Transverse colon (tissue), 4 donors: ENCODE results near the gene GABRB1. TPM values are rescaled to one million over a fixed set of nuclear protein-coding genes. Genes with fewer than 3 reads are reported as not detected.
"Not testable (repeated sequence)": the region's sequence is repeated elsewhere in the genome, so short reads cannot be mapped to it uniquely, and the experiment has no call there.

Source experiments
- DNase-seq: peaks from one replicate; pipeline ENCODE4 v3.0.0-alpha.2; 2019
- H3K27ac ChIP-seq, 4 donors: fragments of 200-600 bp; sonication (generic); 2 replicates each; pipeline ENCODE4 v1.5.1; 2016 to 2018; ENCODE audit warnings: inconsistent platforms in 4 of 4
- H3K27me3 ChIP-seq: fragments of 200-600 bp; sonication (generic); 2 replicates; pipeline ENCODE4 v1.5.1; 2017; ENCODE audit warnings: inconsistent platforms
- H3K36me3 ChIP-seq, 4 donors: fragments of 200-600 bp; sonication (generic); 2 replicates each; pipeline ENCODE4 v1.5.1; 2017 to 2019; ENCODE audit warnings: inconsistent platforms in 4 of 4
- H3K4me1 ChIP-seq, 4 donors: fragments of 200-600 bp; sonication (generic); 2 replicates each; pipeline ENCODE4 v1.5.1; 2017 to 2020; ENCODE audit warnings: inconsistent platforms in 4 of 4
- H3K4me3 ChIP-seq, 4 donors: fragments of 200-600 bp; sonication (generic); 1 replicate in 1 of 4; 2 replicates in 3 of 4; pipeline versions ENCODE4 v1.5.1 to v1.6.1; 2017 to 2019; ENCODE audit warnings: inconsistent platforms in 4 of 4
- H3K9me3 ChIP-seq, 2 donors: fragments of 200-600 bp; sonication (generic); 2 replicates each; pipeline ENCODE4 v1.5.1; 2017 to 2019; ENCODE audit warnings: inconsistent platforms in 2 of 2
- EP300 ChIP-seq: sonication (generic); formaldehyde crosslinking; IDR thresholded peaks from one replicate; pipeline ENCODE4 v1.6.1; 2017; ENCODE audit warnings: antibody characterized with exemption, low read depth
- POLR2A ChIP-seq: fragments of 450-650 bp; IDR thresholded peaks from one replicate; pipeline ENCODE4 v1.6.1; 2016; ENCODE audit warnings: antibody characterized with exemption, mild to moderate bottlenecking, moderate library complexity
- POLR2AphosphoS5 ChIP-seq, 3 donors: sonication (generic); formaldehyde crosslinking; IDR thresholded peaks; one replicate each; pipeline ENCODE4 v1.6.1; 2016; ENCODE audit warnings: antibody characterized with exemption in 3 of 3
- WGBS, 2 donors: methylation state at CpG; one replicate each; pipeline ENCODE4 v1.1.5; 2018; ENCODE audit warnings: low coverage in 1 of 2; 5-methylcytosine and 5-hydroxymethylcytosine counted together
- in situ Hi-C, 4 donors: fragments of 200-750 bp; cut with MboI; loops; one replicate each; pipeline versions ENCODE4 v1.15.0 to v1.15.1; 2017; ENCODE audit warnings: low sequenced_read_pairs in 3 of 4, low pct_ligation_motif_present in 1 of 4, low pct_unique_long_range_greater_than_20kb in 1 of 4
- intact Hi-C: fragments of 100-400 bp; cut with DNase I; formaldehyde crosslinking; loops from one replicate; pipeline ENCODE4 v1.15.1; 2023; ENCODE audit warnings: low total_unique reads
- total RNA-seq, 4 donors: library from RNA; depleted of rRNA; stranded (reverse); fragments of >200 nt; gene quantifications; one replicate each; pipeline ENCODE4 v1.1.0, GENCODE V29; 2016
- TF ChIP-seq, protein P1 (sequence below), 5 experiments: fragments of 200-600 bp in 3 of 5; fragments of 450-650 bp in 2 of 5; sonication (generic) in 3 of 5; IDR thresholded peaks; 1 replicate in 2 of 5; 2 replicates in 3 of 5; pipeline ENCODE4 v1.5.1; 2016 to 2017; ENCODE audit warnings: antibody characterized with exemption in 5 of 5, inconsistent platforms in 3 of 5, mild to moderate bottlenecking in 2 of 5, moderate library complexity in 1 of 5

Gene GABRB1
- total RNA-seq, 4 donors from 2014 or later = 0.14 to 19.7 (median 0.48) TPM; not detected in 1

DNA sequence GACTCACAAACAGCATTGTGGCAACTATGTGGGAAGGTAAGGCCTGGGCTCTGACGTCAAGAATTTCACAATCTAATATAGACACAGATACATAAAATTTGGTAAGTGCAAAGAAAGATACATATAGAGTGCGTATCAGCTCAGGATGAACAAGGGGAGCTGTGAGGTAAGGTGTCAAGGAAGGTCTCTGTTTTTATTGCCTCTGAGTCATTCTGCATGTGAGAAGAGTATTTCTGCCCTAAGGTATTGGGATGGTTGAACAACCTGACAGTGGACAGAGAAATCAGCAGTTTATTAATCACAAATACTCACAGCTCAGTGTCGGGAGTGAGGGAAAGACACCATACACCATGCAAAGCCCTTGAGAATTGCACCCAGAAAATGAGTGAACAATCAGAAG is 342.3 kb downstream of the GABRB1 start:
- Histone ChIP-seq H3K9me3 (no peaks in the 10 kb centered on the region), H3K4me1 (no peaks in the 10 kb centered on the region), H3K27ac (no peak overlapping the region), H3K4me3 (no peak overlapping the region), H3K36me3 (no peaks in the 10 kb centered on the region), H3K27me3 (no peaks in the 10 kb centered on the region)
- DNase-seq = no peak
- TF ChIP-seq EP300 (no peak), POLR2AphosphoS5 (IDR thresholded peaks at IDR 0.05) (no peak), POLR2A (no peak)
- TF ChIP-seq, protein P1, sequence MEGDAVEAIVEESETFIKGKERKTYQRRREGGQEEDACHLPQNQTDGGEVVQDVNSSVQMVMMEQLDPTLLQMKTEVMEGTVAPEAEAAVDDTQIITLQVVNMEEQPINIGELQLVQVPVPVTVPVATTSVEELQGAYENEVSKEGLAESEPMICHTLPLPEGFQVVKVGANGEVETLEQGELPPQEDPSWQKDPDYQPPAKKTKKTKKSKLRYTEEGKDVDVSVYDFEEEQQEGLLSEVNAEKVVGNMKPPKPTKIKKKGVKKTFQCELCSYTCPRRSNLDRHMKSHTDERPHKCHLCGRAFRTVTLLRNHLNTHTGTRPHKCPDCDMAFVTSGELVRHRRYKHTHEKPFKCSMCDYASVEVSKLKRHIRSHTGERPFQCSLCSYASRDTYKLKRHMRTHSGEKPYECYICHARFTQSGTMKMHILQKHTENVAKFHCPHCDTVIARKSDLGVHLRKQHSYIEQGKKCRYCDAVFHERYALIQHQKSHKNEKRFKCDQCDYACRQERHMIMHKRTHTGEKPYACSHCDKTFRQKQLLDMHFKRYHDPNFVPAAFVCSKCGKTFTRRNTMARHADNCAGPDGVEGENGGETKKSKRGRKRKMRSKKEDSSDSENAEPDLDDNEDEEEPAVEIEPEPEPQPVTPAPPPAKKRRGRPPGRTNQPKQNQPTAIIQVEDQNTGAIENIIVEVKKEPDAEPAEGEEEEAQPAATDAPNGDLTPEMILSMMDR (IDR thresholded peaks at IDR 0.05) = no peak
- intact Hi-C loops = no loop called here
- in situ Hi-C loops = no loop called here
- WGBS, 2 donors = 83 to 90% methylated on average over 3 of the region's 3 CpGs

- 86 to 100% methylated on average over 1 of the region's 1 CpG for WGBS, 2 donors
- in situ Hi-C loops (no loop called here), intact Hi-C loops (no loop called here)
- H3K4me3 ChIP-seq = no peak overlapping the region
- H3K4me1 ChIP-seq = no peaks in the 10 kb centered on the region
- H3K27ac ChIP-seq = no peak overlapping the region
- H3K9me3 ChIP-seq = no peaks in the 10 kb centered on the region
- H3K36me3 ChIP-seq = no peaks in the 10 kb centered on the region
- DNase-seq = no peak
- no peaks in the 10 kb centered on the region for H3K27me3 ChIP-seq
- TF ChIP-seq, protein P1 (IDR thresholded peaks at IDR 0.05) = no peak
- TF ChIP-seq POLR2AphosphoS5 (IDR thresholded peaks at IDR 0.05) (no peak), EP300 (no peak), POLR2A (no peak)
Measured at GRCh38 chr4:47374477-47374876, 343.1 kb downstream of the GABRB1 start.

- H3K27me3 ChIP-seq, H3K27ac ChIP-seq, H3K9me3 ChIP-seq, intact Hi-C loops, H3K4me1 ChIP-seq, DNase-seq, H3K36me3 ChIP-seq, H3K4me3 ChIP-seq: not testable (repeated sequence)
- in situ Hi-C loops = loop anchor here in 1 of 4 donors (25.0 kb wide), 1 partner anchor 516 kb away; no protein-coding TSS in a partner anchor
- 97% methylated on average over 31 of the region's 37 CpGs; no CpG with 5 or more reads in 1 of the 2 donors for WGBS, 2 donors
Measured at GRCh38 chr4:47378021-47378530, 346.7 kb downstream of the GABRB1 start.

GRCh38 chr4:47381172-47381571 is 349.8 kb downstream of the GABRB1 start:
- Histone ChIP-seq H3K4me3 (no peak overlapping the region), H3K4me1 (no peaks in the 10 kb centered on the region), H3K27me3 (no peaks in the 10 kb centered on the region), H3K9me3 (no peaks in the 10 kb centered on the region), H3K36me3 (no peaks in the 10 kb centered on the region), H3K27ac (no peak overlapping the region)
- WGBS, 2 donors = 98 to 100% methylated on average over 2 to 3 of the region's 3 CpGs
- DNase-seq = no peak
- in situ Hi-C loops = loop anchor here in 1 of 4 donors (25.0 kb wide), 1 partner anchor 519 kb away; no protein-coding TSS in a partner anchor
- intact Hi-C loops = no loop called here
- TF ChIP-seq EP300 (no peak), POLR2AphosphoS5 (IDR thresholded peaks at IDR 0.05) (no peak), POLR2A (no peak)
- TF ChIP-seq, protein P1 (IDR thresholded peaks at IDR 0.05) = no peak

DNA sequence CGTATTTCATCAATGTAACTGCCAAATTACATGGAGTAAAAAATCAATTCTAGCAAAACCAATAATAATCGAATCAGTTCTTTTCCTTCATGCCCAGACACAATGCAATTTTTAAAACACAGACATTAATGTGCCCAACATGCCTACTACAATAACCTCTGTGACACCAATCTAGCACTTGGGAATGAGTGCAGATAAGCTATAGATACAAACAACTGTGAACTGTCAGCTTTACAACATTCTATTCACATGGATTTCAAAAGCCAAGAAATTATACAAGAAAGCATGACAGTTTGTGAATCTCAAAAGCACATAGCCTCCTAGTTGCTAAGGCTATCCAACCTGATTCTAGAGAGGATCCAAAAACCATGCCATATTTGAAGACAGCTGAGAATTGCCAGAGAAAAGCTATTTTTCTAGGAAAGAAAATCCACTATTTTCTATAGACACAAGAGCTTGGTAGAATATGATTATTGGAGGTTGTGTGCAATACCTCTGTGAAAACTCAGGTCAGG is 351.5 kb downstream of the GABRB1 start:
- Histone ChIP-seq H3K27ac (no peak overlapping the region), H3K4me3 (no peak overlapping the region), H3K27me3 (no peaks in the 10 kb centered on the region), H3K4me1 (no peaks in the 10 kb centered on the region), H3K36me3 (no peaks in the 10 kb centered on the region), H3K9me3 (no peaks in the 10 kb centered on the region)
- TF ChIP-seq, protein P1 (IDR thresholded peaks at IDR 0.05) = no peak
- no peak for TF ChIP-seq EP300
- no peak for TF ChIP-seq POLR2A
- TF ChIP-seq POLR2AphosphoS5 (IDR thresholded peaks at IDR 0.05) = no peak
- no peak for DNase-seq
- intact Hi-C loops (no loop called here), in situ Hi-C loops (loop anchor here in 1 of 4 donors (25.0 kb wide), 1 partner anchor 521 kb away; no protein-coding TSS in a partner anchor)
- WGBS, 2 donors = 59 to 64% methylated on average over 2 of the region's 2 CpGs
